Stimulated activated CD8-positive, alpha-beta memory T cell treated with anti-CD3 and anti-CD28 coated beads, Interleukin-15, amount 100 ng/mL, for 4 hours (primary cell): Measurements from ENCODE around the gene PHPT1.

ENCODE experiments used
- DNase-seq, 2 donors: peaks; one replicate each; pipeline ENCODE4 v3.0.0-alpha.2; 2020; ENCODE audit warnings: low read depth in 2 of 2

Gene PHPT1

GRCh38 chr9:136886610-136887597 is 37.7 kb downstream of the PHPT1 start:
- peak in 1 of 2 donors; percentile 23 for DNase-seq

- no peak for DNase-seq
Observed at GRCh38 chr9:136888454-136888853, 39.2 kb downstream of the PHPT1 start.

- DNase-seq: no peak
Observed at GRCh38 chr9:136889858-136890257, 40.6 kb downstream of the PHPT1 start.

GRCh38 chr9:136890661-136891060 is 41.5 kb downstream of the PHPT1 start:
- DNase-seq: no peak

GRCh38 chr9:136896027-136896426 is 46.8 kb downstream of the PHPT1 start:
- DNase-seq: no peak

GRCh38 chr9:136898483-136899100 is 49.4 kb downstream of the PHPT1 start:
- DNase-seq: no peak

- DNase-seq: no peak
Observed at GRCh38 chr9:136899196-136899595, 50.0 kb downstream of the PHPT1 start.

GRCh38 chr9:136900556-136900955 is 51.3 kb downstream of the PHPT1 start:
- DNase-seq: no peak
